Measurements from ENCODE around the gene SVEP1. TPM values are rescaled to one million over a fixed set of nuclear protein-coding genes. Genes with fewer than 3 reads are reported as not detected.
"Not testable (repeated sequence)": the region's sequence is repeated elsewhere in the genome, so short reads cannot be mapped to it uniquely, and the experiment has no call there.

SVEP1 gene
- total RNA-seq, 2 donors from 2014 or later, result 0.44 to 0.46 TPM

DNA sequence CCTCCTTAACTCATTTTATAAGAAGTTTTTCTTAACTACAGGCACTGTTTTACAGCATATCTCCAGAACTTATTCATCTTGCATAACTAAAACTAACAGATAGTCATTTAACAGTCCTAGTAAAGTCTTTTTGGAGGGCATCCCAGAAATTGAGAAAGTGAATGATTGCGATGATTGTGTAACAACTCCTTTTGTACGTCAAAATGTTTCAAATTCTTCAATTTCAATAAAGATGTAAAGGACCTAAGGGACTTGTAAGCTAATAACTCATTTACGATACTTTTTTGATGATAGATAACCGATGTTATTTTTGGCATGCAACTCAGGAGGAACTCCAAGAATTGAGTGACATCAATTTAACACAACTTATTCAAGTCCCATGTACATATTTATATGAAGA lies 42.7 kb downstream of the SVEP1 start:
- TF ChIP-seq, protein P1, sequence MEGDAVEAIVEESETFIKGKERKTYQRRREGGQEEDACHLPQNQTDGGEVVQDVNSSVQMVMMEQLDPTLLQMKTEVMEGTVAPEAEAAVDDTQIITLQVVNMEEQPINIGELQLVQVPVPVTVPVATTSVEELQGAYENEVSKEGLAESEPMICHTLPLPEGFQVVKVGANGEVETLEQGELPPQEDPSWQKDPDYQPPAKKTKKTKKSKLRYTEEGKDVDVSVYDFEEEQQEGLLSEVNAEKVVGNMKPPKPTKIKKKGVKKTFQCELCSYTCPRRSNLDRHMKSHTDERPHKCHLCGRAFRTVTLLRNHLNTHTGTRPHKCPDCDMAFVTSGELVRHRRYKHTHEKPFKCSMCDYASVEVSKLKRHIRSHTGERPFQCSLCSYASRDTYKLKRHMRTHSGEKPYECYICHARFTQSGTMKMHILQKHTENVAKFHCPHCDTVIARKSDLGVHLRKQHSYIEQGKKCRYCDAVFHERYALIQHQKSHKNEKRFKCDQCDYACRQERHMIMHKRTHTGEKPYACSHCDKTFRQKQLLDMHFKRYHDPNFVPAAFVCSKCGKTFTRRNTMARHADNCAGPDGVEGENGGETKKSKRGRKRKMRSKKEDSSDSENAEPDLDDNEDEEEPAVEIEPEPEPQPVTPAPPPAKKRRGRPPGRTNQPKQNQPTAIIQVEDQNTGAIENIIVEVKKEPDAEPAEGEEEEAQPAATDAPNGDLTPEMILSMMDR (conservative IDR thresholded peaks at IDR 0.05), result no peak
- H3K27ac ChIP-seq (ENCODE audit: low read depth, low read length), result no peak overlapping the region
- H3K4me3 Mint-ChIP-seq, result no peak overlapping the region
- no peaks in the 10 kb centered on the region for H3K36me3 ChIP-seq (ENCODE audit: control insufficient read depth, insufficient read depth, low read length)
- no peak overlapping the region for H3K9ac ChIP-seq (ENCODE audit: extremely low read depth, low read length, poor library complexity, severe bottlenecking)
- H3K36me3 Mint-ChIP-seq (ENCODE audit: low read depth), result no peaks in the 10 kb centered on the region
- H3K27me3 Mint-ChIP-seq (ENCODE audit: insufficient read depth), result no peaks in the 10 kb centered on the region
- no peaks in the 10 kb centered on the region for H3K4me1 Mint-ChIP-seq
- no peak overlapping the region for H3K4me3 ChIP-seq (ENCODE audit: low read length)
- no peaks in the 10 kb centered on the region for H3K27me3 ChIP-seq (ENCODE audit: control insufficient read depth, insufficient read depth, low read length, poor library complexity, severe bottlenecking)
- peaks cover 12% of the 10 kb centered on the region for H3K9me3 Mint-ChIP-seq
- DNase-seq, result no peak
- no peaks in the 10 kb centered on the region for H3K4me1 ChIP-seq (ENCODE audit: control insufficient read depth, insufficient read depth, low read length)
- WGBS, 2 experiments (ENCODE audit: insufficient coverage in 1 of 2, insufficient read length in 1 of 2), result 96 to 100% methylated on average over 1 to 4 of the region's 4 CpGs
- no peak overlapping the region for H3K27ac Mint-ChIP-seq
- no peaks in the 10 kb centered on the region for H3K9me3 ChIP-seq (ENCODE audit: control insufficient read depth, low read length)

DNA sequence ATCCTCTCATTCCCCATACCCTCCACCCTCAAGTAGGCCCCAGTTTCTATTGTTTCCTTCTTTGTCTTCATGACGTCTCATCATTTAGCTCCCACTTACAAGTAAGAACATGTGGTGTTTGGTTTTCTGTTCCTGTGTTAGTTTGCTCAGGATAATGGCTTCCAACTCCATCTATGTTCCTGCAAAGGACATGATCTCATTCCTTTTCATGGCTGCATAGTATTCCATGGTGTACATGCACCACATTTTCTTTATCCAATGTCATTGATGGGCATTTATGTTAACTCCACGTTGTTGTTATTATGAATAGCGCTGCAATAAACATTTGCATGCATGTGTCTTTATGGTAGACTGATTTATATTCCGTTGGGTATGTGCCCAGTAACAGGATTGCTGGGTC lies 45.4 kb downstream of the SVEP1 start:
- 82 to 98% methylated on average over 4 of the region's 4 CpGs for whole genome bisulfite sequencing, 2 experiments (ENCODE audit: insufficient coverage in 1 of 2, insufficient read length in 1 of 2)
- not testable (repeated sequence) for H3K4me1 ChIP-seq (ENCODE audit: control insufficient read depth, insufficient read depth, low read length); H3K4me3 Mint-ChIP-seq; H3K27me3 ChIP-seq (ENCODE audit: control insufficient read depth, insufficient read depth, low read length, poor library complexity, severe bottlenecking); H3K9ac ChIP-seq (ENCODE audit: extremely low read depth, low read length, poor library complexity, severe bottlenecking); H3K9me3 ChIP-seq (ENCODE audit: control insufficient read depth, low read length); H3K27me3 Mint-ChIP-seq (ENCODE audit: insufficient read depth); H3K27ac ChIP-seq (ENCODE audit: low read depth, low read length); H3K36me3 ChIP-seq (ENCODE audit: control insufficient read depth, insufficient read depth, low read length); H3K4me1 Mint-ChIP-seq; H3K27ac Mint-ChIP-seq; H3K36me3 Mint-ChIP-seq (ENCODE audit: low read depth); H3K4me3 ChIP-seq (ENCODE audit: low read length); DNase-seq
- peaks cover 12% of the 10 kb centered on the region for H3K9me3 Mint-ChIP-seq

DNA sequence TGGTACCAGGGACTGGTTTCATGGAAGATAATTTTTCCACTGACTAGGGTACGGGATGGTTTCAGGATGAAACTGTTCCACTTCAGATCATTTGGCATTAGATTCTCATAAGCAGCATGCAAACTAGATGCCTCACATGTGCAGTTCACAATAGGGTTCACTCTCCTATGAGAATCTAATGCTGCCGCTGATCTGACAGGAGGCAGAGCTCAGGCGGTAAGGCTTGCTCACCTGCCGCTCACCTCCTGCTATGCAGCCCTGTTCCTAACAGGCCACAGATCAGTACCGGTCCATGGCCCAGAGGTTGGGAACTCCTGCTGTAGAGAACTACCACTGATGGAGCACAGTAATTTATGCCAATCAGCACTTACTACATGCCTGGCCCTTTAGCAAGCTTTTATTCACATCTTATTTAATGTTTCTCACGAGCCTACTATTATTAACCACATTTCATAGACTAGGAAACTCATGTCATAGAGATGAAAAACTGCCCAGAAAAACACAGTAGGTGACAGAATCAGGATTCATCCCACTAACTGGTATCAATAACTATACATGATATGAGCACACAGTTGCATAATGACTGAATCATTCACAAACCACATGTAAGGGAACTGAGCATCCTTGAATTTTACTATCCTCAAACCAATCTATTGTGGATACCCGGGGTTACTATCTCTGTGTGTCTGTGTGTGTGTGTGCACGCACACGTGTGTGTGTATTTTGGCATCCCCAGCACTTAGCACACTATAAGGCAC lies 46.5 kb downstream of the SVEP1 start:
- Histone ChIP-seq H3K27ac (ENCODE audit: low read depth, low read length) (no peak overlapping the region), H3K4me3 (ENCODE audit: low read length) (no peak overlapping the region), H3K27me3 (ENCODE audit: control insufficient read depth, insufficient read depth, low read length, poor library complexity, severe bottlenecking) (no peaks in the 10 kb centered on the region), H3K9me3 (ENCODE audit: control insufficient read depth, low read length) (no peaks in the 10 kb centered on the region), H3K9ac (ENCODE audit: extremely low read depth, low read length, poor library complexity, severe bottlenecking) (no peak overlapping the region), H3K4me1 (ENCODE audit: control insufficient read depth, insufficient read depth, low read length) (no peaks in the 10 kb centered on the region), H3K36me3 (ENCODE audit: control insufficient read depth, insufficient read depth, low read length) (no peaks in the 10 kb centered on the region)
- H3K4me1 Mint-ChIP-seq, result no peaks in the 10 kb centered on the region
- TF ChIP-seq, protein P1 (conservative IDR thresholded peaks at IDR 0.05), result no peak
- peaks cover 12% of the 10 kb centered on the region for H3K9me3 Mint-ChIP-seq
- WGBS, 2 experiments (ENCODE audit: insufficient coverage in 1 of 2, insufficient read length in 1 of 2), result 71 to 78% methylated on average over 6 to 9 of the region's 9 CpGs
- H3K4me3 Mint-ChIP-seq, result no peak overlapping the region
- H3K36me3 Mint-ChIP-seq (ENCODE audit: low read depth), result no peaks in the 10 kb centered on the region
- DNase-seq, result no peak
- H3K27ac Mint-ChIP-seq, result no peak overlapping the region
- no peaks in the 10 kb centered on the region for H3K27me3 Mint-ChIP-seq (ENCODE audit: insufficient read depth)

DNA sequence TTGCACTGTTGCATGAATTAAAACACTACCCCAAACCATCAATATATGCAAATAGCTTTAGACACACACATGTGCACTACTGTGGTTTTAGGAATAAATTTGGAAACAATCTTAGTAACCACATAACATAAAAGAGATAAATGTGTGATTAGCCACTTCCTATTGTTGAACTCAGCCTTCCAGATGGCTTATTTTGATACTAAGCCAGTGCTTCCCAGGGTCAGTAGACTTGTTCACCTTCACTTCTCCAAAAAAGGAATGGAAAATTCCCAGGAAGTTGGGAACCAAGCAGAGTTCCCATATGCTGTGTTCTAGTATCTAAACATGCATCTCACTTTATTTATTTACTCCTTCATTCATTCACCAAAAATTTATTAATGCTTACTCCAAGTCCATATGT lies 47.8 kb downstream of the SVEP1 start:
- no peak overlapping the region for H3K4me3 Mint-ChIP-seq
- Histone ChIP-seq H3K9ac (ENCODE audit: extremely low read depth, low read length, poor library complexity, severe bottlenecking) (no peak overlapping the region), H3K4me1 (ENCODE audit: control insufficient read depth, insufficient read depth, low read length) (no peaks in the 10 kb centered on the region), H3K36me3 (ENCODE audit: control insufficient read depth, insufficient read depth, low read length) (no peaks in the 10 kb centered on the region), H3K9me3 (ENCODE audit: control insufficient read depth, low read length) (no peaks in the 10 kb centered on the region), H3K27ac (ENCODE audit: low read depth, low read length) (no peak overlapping the region), H3K27me3 (ENCODE audit: control insufficient read depth, insufficient read depth, low read length, poor library complexity, severe bottlenecking) (no peaks in the 10 kb centered on the region), H3K4me3 (ENCODE audit: low read length) (no peak overlapping the region)
- TF ChIP-seq, protein P1 (conservative IDR thresholded peaks at IDR 0.05), result no peak
- no peaks in the 10 kb centered on the region for H3K36me3 Mint-ChIP-seq (ENCODE audit: low read depth)
- H3K4me1 Mint-ChIP-seq, result no peaks in the 10 kb centered on the region
- no peak for DNase-seq
- H3K9me3 Mint-ChIP-seq, result peaks cover 12% of the 10 kb centered on the region
- no peak overlapping the region for H3K27ac Mint-ChIP-seq
- no peaks in the 10 kb centered on the region for H3K27me3 Mint-ChIP-seq (ENCODE audit: insufficient read depth)

DNA sequence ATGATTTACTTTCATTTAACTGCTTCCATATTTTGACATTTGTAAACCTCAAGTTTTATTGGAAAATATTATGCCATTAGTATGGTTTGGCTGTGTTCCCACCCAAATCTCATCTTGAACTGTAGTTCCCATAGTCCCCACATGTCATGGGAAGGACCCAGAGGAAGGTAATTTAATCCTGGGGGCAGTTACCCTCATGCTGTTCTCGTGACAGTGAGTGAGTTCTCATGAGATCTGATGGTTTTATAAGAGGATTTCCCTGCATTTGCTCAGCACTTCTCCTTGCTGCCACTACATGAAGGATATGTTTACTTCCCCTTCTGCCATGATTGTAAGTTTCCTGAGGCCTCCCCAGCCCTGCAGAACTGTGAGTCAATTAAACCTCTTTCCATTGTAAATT lies 48.3 kb downstream of the SVEP1 start:
- H3K27ac Mint-ChIP-seq; H3K9me3 ChIP-seq (ENCODE audit: control insufficient read depth, low read length); H3K27me3 Mint-ChIP-seq (ENCODE audit: insufficient read depth); H3K4me1 ChIP-seq (ENCODE audit: control insufficient read depth, insufficient read depth, low read length); H3K36me3 ChIP-seq (ENCODE audit: control insufficient read depth, insufficient read depth, low read length); H3K4me1 Mint-ChIP-seq; H3K27ac ChIP-seq (ENCODE audit: low read depth, low read length); H3K4me3 Mint-ChIP-seq; H3K36me3 Mint-ChIP-seq (ENCODE audit: low read depth); H3K4me3 ChIP-seq (ENCODE audit: low read length); DNase-seq; H3K27me3 ChIP-seq (ENCODE audit: control insufficient read depth, insufficient read depth, low read length, poor library complexity, severe bottlenecking); H3K9ac ChIP-seq (ENCODE audit: extremely low read depth, low read length, poor library complexity, severe bottlenecking): not testable (repeated sequence)
- WGBS, 2 experiments (ENCODE audit: insufficient coverage in 1 of 2, insufficient read length in 1 of 2), result 93% methylated on average over 1 of the region's 1 CpG; no CpG with 5 or more reads in 1 of the 2 experiments
- H3K9me3 Mint-ChIP-seq, result peaks cover 12% of the 10 kb centered on the region
